NCI-H187 (cell line): ENCODE measurements around the gene PERM1.
"Not testable (repeated sequence)": the region's sequence is repeated elsewhere in the genome, so short reads cannot be mapped to it uniquely, and the experiment has no call there.

Experiments used
- DNase-seq, 2 experiments: peaks; one replicate each; lab custom pipeline; 2025; lab: John Stamatoyannopoulos, UW

PERM1 gene

DNA sequence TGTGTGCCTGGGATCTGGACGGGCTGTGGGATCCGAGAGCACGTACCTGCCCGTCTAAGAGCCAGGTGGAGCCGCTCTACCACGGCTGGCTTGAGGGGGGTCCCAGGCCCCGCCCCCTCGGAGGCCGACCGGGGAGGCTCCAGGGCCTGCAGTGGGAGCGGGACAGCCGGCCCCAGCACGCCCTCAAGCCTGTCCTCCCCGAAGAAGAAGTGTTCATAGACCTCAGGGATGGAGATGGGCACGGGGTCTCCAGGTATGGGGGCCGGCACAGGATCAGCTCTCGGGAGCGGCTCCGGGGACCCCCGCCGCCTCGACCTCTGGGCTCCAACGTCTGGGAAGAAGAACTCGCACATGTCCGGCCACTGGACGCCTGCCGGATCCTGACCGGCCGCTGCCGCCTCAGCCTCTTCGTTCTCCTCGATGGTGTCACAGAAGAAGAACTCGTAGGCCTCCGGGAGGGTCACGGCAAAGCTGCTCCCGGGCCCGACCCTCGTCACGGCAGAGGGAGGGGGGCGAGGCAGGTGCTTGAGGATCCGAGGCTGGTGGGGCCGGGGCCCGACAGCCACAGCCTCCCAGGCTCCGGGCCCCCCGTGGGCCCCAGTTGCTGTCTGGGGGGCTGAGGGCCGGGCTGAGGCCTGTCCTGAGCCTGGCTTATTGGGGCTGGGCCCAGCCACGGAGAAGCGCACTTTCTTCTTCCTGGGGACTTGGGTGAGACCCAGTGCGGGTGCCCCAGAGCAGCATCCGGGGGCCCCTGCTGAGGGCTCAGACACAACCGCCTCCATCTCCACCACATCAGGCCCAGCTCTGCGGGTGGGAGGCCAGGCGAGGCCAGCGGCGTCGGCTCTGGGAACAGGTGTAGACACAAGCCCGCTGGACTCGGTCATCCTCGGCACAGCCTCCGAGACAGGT lies 2.8 kb downstream of the PERM1 start:
- DNase-seq = no peak

DNA sequence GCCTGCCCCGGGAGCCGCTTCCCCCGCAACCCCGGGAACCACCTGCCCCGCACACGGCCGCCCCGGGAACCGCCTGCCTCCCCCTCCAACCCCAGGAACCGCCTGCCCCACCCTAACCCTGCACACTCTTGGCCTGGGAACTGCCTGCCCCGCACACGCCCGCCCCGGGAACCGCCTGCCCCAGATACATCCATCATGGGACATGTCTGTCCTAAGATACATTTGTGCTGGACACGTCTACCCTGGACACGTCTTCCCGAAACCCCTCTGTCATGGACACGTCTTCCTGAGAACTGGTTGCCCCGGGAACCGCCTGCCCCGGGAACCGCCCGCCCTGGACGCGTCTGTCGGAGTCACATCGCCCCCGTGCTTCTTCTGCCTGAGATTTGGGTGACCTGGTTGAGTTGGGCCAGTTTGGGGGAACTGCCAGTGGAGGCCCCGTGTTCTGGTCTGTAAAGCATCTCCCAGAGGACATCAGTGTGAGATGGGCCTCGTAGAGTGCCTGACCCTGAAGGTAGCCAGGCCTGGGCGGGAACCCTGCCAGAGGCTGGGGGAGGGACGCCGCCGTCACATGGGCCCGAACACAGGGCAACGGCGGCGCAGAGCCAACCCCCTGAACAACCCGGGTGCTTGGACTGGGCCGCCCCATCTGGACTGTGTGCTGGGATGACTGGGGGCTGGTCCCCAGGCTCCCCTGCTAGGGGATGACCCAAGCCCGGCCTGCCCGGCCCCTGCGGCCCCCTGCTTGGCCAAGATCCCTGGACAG lies 3.6 kb downstream of the PERM1 start:
- DNase-seq = no peak

DNA sequence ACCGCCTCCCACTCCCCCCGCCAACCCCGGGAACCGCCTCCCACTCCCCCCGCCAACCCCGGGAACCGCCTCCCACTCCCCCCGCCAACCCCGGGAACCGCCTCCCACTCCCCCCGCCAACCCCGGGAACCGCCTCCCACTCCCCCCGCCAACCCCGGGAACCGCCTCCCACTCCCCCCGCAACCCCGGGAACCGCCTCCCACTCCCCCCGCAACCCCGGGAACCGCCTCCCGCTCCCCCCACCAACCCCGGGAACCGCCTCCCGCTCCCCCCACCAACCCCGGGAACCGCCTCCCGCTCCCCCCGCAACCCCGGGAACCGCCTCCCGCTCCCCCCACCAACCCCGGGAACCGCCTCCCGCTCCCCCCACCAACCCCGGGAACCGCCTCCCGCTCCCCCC lies 5.1 kb downstream of the PERM1 start:
- DNase-seq = not testable (repeated sequence)

DNA sequence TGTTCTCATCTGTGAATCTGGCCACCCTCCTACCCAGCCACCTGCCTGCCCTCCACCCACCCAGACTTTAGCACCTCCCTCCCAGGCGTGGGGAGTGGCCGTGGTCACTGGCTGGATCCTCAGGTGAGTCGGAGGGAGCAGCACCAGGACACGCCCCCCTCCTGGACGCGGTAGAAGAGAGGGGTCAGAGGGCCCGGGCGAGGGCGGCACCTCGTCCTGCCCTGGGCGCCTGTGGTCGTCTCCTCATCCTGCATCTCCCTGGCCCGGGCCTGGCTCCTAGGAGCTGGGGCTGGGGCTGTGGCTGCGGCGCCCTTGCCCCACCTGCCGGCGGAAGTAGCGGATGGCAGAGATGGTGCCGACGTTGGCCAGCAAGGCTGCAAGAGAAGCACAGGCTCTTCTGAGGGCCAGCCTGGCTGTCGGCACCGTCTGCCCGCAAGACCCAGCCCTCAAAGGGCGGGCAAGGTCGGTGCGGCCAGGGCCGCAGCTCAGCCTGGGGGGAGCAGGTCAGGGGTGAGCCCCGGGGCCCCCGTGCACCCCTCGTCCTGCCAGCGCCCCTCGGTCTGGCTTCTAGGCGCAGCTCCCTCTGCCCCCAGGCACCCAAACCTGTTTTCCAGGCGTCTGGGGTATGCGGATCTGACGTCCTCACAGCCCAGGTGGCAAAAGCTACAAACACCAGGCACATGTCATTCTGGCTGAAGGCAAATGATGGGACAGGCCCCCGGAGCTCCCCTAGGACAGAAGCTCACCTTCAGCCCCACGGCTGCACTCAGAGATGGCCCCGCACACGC lies 5.8 kb downstream of the PERM1 start:
- peak; percentile 40 to 56 for DNase-seq

DNA sequence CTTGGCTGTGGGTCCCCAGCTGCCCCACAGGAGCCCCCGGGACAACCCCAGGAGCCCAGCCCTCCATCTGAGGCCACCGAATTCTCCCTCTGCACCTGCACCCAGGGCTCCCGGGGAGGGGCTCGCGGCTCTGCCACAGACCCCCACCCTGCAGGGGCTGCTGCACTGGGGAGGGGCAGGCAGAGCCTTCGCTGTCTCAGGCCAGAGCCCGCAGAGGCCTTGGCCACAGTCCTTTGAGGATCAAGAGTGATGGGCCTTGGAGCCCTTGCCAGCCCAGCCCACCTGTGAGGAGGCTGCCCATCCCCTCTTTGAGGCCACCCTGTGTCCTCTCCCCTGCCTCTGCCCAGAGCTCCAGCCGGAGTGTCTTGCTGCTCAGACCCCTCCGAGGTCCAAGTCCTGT lies 6.5 kb downstream of the PERM1 start:
- DNase-seq = no peak

DNA sequence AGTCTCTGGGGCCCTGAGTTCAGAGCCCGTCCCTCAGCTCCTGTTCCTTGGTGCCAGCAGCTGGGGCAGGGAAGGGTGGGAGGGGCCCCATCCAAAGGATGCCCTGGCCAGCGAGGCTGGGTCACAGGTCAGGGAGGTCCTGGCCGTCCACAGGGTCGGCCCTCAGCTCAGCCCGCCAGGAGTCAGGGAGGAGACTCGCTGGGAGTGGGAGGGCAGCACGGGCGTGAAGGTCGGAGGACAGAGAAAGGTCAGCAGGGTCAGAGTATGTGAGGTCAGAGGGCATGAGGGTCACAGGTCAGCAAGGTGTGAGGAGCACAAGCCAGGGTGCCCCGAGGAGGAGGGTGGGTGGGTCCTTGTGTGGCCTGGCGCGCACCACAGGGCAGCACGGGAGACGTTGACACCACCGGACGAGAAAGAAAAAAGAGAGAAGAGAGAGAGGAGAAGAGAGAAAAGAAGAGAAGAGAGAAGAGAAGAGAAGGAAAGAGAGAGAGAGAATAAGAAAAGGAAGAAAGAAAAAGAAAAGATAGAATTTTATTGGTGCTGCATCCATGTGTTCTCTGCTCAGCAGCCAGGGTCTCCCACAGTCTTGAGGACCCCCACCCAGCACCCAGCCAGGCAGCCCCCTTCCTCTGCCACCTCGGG lies 7.1 kb downstream of the PERM1 start:
- no peak for DNase-seq

DNA sequence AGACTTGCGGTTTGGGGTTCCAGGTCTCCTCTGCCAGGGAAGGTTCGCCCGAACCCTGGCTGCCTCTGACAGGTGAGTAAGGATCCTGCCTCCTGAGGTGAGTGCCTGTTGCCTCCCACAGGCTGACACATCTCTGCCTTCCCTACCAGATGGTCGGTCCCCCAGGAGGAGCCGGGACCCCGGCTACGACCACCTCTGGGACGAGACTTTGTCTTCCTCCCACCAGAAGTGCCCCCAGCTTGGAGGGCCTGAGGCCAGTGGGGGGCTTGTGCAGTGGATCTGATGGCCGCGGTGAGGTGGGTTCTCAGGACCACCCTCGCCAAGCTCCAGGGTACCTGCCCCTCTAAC lies 7.6 kb downstream of the PERM1 start:
- no peak for DNase-seq

DNA sequence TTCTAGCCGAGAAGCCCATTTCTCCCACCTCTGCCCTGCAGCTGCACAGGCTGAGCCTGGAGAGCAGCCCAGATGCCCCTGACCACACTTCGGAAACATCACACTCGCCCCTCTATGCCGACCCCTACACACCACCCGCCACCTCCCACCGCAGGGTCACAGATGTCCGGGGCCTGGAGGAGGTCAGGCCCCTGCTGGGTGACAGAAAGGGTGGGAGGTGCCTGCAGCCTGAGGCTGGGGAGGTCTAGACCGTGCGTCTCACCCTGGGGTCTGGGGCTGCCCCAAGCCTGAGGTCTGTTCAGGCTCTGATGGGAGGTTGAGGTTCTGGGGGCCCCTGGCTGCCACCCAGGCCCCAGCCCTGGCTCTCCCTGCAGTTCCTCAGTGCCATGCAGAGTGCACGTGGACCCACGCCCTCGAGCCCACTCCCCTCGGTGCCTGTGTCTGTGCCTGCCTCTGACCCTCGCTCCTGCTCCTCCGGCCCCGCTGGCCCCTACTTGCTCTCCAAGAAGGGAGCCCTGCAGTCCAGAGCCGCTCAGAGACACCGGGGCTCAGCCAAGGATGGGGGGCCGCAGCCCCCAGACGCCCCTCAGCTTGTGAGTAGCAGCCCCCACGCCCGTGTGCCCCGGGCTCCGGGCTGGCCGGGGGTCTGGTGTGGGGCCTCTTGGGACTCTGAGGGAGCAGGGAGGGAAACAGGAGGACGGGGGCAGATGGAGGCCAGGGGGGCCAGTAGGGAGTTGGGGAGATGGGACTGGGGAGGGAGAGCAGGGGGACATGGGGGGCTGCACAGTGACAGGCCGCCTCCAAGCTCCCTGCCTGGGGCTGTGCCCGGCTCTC lies 8.2 kb downstream of the PERM1 start:
- DNase-seq = no peak

DNA sequence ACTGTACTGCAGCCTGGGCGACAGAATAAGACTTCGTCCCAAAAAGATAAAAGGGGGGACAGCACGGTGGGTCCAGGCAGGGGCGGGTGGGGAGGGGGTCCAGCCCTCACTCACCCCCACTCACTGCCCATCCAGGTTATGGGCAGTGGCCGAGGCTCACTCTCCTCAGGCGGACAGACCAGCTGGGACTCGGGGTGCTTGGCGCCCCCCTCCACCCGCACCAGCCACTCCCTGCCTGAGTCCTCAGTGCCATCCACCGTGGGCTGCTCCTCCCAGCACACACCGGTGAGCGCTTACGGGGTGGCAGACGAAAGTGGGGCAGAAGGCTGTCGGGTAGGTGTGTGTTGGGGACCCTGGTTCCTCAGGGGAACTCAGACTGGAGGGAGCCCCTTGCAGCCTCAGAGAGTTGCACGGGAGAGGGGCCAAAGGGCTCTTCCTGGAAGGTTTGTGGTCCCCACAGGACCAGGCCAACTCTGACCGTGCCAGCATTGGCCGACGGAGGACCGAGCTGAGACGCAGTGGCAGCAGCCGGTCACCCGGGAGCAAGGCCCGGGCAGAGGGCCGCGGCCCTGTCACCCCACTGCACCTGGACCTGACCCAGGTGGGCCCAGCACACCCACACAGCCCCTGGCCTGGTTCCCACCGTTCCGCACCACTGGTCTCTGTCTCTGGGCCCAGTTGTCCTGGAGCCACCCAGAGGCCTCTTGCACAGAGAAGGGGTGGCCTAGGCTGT lies 9.0 kb downstream of the PERM1 start:
- DNase-seq = no peak

DNA sequence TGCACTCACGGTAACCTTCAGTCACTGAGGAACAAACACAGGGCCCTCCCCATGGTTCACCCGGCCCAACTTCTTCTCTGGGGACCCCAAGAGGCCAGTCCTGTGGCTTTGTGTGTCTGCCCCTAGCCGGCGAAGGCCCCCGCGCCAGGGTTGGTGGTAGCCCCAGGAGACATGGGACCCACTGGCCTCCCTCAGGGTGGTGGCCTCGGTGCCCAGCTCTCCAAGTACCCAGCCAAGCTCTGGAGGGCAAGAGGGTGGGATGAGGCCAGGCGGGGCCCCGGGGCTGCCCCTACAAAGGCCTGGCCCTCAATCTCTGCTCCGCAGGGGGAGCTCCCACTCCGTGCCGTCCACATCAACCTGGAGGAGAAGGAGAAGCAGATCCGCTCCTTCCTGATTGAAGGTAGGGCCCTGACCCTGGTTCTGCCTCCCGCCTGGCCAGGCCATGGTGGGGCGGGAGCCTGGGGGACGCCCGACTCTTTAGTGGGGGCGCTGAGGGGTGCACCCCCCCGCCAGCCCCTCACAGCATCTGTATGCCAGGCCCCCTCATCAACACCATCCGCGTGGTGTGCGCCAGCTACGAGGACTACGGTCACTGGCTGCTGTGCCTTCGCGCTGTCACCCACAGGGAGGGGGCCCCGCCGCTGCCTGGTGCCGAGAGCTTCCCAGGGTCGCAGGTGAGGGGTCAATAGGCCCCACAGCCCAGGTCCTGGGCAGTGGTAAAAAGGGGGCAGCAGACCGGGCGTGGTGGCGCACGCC lies 10.0 kb downstream of the PERM1 start:
- no peak for DNase-seq

DNA sequence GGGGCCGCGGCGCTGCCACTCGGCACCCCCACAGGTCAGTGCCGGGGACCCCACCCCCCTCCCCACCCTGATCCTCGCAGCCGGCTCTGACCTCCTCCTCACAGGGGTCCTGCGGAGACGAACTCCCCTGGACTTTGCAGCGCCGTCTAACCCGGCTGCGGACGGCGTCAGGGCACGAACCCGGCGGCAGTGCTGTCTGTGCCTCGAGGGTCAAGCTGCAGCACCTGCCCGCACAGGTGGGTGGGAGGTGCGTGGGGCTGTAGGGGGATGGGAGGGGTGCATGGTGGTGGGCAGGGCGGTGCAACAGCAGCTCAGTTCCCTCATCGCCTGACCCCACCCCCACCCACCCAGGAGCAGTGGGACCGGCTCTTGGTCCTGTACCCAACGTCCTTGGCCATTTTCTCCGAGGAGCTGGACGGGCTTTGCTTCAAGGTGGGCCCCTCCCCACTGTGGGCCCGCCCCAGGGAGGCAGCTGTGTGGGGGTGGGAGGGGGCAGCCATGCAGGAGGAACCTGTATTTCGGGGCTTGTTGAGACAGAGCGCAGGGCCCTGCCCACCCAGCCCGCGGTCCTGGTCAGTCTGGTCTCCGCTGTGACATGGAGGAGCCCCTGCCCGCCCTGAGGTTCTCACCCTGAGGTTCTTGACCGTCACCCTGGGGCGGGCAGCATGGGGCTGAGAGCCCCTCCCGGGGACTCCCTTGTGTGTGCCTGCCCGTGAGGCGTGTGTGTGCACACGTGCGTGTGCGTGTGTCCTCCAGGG lies 10.7 kb downstream of the PERM1 start:
- DNase-seq = no peak

DNA sequence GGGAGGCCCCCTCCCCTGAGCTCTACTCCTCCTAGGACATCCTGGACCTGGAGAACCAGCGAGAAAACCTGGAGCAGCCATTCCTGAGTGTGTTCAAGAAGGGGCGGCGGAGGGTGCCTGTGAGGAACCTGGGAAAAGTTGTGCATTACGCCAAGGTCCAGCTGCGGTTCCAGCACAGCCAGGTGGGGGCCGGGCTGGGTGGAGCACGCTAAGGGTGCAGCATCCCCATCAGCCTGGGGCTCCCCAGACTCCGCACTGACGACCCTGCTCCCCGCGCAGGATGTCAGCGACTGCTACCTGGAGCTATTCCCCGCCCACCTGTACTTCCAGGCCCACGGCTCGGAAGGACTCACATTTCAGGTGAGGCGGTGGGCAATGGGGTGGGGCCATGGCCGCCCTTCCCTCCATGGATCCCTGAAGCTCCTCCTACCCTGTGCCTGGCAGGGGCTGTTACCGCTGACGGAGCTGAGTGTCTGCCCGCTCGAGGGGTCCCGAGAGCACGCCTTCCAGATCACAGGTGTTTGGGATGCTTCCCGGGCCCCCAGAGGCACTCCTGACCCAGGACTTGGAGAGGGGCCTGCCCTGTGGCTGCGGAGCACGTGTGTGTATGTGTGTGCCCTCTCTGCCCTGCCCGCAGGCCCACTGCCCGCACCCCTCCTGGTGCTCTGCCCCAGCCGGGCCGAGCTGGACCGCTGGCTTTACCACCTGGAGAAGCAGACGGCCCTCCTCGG lies 11.5 kb downstream of the PERM1 start:
- no peak for DNase-seq

DNA sequence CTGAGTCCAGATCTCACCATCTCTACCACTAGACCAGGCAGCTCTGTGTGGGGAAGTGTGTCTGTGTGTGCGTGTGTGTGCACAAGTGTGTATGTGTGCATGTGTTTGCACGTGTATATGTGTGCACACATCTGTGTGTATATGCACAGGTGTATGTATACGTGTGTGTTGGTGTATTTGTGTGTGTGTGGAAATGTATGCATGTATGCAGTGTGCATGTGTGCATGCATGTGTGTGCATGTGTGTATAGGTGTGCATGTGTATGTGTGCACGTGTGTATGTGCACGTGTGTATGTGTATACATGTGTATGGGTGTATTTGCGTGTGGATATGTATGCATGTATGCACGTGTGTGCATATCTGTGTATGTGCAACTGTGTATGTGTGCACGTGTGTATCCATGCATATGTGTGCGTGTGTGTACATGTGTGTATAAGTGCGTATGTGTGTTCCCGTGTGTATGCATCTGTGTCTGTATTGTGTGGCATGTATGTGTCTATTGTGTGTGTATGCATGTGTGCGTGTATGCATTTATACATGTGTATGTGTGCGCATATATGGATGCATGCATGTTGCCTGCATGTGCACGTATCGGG lies 12.5 kb downstream of the PERM1 start:
- DNase-seq = no peak

DNA sequence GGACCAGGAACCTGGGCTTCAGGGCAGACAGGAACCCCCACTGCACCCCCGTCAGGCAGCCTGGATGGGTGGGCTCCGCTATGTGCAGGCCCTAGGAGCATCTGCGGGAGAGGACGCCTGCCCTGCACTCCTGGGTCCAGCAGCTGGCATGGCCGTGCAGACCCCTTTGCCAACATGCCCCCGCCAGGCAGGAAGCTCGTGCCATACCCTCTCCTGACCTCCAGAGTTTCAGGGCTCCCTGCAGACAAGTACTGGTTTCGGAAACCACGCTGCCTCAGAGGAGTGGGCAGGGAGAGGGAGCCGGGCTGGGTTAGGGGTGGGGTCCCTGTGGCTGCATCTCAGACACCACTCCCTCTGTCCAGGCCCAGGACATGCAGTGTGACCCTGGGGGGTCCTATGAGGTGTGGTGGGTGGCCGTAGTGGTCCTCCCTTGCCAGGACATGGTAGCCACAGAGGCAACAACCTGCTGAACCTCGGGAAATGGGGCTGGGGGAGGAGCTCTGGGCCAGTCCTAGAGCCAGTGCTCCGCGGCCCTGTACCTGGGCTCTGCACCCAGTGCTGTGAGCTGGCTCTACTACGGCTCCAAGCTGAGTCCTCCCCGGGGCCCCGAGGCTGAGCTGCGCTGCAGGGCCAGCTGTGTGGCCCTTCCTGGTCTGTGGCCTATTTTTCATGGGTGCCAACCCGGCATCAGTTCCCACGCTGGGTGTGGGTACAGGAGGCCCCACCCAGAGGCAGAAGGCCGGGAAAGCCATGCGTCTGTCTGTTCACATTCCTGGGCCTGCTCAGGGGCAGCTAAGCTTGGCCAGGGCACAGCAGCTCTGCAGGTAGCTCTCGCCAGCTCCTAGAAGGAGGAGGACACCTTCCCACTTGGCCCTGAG lies 14.2 kb downstream of the PERM1 start:
- no peak for DNase-seq

DNA sequence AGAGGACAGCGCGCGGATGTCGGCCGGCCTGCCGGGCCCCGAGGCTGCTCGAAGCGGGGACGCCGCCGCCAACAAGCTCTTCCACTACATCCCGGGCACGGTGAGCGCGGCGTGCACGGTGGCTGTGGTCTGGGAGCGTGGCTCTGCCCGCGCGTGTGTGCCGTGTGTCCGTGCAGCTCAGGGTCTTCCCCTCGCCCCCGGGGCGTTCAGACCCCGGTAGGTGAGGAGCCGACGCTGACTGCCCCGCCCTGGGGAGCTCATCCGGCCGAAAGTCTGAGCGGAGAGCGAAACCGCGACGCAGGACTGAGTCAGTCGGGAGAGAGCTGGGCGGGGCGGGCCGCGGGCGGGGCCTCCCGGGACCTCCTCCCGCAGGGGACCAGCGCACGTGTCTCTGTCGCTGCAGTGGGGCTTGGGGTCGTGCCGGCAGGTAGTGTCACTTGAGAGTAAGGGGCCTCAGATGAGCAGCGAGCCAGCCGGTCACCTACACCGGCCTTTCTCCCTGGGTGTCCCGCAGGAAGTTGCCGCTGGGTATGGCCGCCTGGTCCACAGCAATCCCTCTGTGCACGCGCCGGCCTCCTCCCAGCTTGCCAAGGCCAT lies 15.1 kb downstream of the PERM1 start:
- no peak for DNase-seq

DNA sequence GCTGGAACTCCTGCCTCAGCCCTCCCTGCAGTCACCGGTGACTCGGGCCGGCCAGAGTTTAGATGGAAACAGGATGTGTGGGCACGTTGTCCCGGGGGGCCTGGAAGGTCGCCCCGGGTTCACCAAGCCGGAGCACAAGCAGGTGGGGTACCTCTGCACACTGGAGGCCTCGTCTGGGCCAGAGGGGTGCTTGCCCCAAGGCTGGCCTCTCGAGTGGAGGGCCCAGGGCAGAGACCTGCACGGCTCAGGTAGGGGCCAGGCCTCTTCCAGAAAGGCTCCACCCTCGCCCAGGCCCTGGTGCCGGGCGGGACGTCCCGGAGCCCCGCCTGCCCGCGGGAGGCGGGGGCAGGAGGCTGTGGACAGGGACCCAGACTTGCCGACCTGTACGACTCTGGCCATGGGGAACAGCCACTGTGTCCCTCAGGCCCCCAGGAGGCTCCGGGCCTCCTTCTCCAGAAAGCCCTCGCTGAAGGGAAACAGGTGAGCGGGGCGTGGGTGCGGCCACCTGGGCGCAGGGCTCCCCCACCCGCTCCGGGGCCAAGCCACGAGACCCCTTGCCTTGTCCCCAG lies 15.7 kb downstream of the PERM1 start, which contains the start of gene PLEKHN1:
Gene PLEKHN1 (plus strand): TSS at position 348 of the 569 bp plus-strand sequence. CDS start 50 bp downstream, at position 398.
- DNase-seq = no peak
